ENCODE measurements around the gene HSD17B3.

HSD17B3 gene

DNA sequence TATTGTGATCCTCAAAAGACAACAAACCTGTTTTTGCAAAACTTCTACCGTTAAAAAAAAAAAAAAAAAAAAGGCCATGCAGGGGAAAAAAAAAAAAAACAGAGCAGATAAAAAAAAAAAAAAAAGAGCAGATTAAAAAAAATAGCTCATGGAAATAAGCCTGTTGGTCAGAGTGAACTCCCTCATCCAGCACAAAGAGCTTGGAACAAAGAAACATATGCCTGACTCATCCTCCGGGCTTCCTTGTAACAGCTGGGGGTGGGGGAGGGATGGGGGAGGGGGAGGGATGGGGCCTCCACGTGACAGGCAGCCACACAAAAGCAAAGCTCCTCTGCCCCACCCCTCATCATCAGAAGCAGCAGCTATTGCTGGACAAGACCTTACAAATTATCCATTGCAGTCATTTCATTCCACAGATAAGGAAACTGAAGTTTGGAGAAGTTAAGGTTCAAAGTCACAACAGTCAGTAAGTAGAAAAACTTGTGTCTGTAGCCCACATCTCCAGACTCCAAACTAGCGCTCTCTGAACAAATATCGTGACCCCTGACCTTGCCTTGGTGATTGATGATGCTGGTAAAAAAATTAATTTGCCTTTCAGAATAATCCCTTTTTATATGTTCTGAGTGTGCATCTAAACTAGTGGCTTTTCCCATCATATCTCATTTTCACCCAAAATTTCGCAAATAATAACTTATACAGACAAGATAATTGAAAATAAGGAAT, 42.6 kb upstream of the HSD17B3 start:
- H2AFZ ChIP-seq (ENCODE audit: low read depth, low read length): no peak overlapping the region
- no peak overlapping the region for H3K9ac ChIP-seq (ENCODE audit: low read length)
- no peak overlapping the region for H3K4me2 ChIP-seq (ENCODE audit: low read length)

DNA sequence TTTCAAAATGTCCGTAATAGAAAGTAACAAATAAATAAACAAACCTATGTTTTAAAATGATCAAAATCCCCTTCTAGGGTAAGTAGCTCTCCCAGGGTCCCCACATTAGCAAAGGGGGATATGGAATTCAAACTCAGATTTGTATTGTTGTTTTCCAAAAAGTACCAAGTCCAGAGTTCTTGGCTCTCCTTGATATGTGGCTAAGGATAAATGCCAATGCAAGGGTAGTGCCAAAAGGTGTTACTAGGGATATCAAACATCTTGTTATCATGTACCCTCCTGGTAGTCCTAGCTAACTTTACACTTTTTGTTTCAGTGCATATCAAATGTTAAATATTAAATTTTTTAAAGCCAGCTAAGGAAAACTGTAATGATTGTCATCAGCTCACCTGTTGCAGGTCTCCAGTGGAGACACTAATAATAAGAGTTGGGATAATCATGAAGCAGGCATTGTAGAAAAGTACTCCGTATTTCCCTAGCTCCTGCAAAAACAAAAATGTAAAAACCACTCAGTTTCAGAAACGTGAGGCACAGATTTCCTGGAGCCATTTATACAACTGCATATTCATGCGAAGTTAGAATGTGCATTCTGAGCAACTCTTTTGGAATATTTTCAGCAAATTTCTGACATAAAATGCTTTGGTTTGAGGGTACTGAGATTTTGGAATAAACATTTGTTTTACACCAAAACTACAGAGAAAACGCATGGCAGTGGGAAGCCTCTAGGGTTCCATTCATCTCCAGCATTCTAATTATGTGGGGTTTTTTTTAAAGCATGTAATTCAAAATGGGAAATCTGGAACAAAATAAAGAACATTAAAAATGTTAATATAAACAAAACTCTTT, 41.8 kb upstream of the HSD17B3 start:
- no peaks in the 10 kb centered on the region for H4K20me1 ChIP-seq (ENCODE audit: insufficient read depth, low read length)
- no peak overlapping the region for H2AFZ ChIP-seq (ENCODE audit: low read depth, low read length)
- H3K9ac ChIP-seq (ENCODE audit: low read length): no peak overlapping the region
- no peaks in the 10 kb centered on the region for H3K79me2 ChIP-seq (ENCODE audit: low read length)
- H3K4me1 ChIP-seq (ENCODE audit: low read length): no peaks in the 10 kb centered on the region
- H3K27ac ChIP-seq (ENCODE audit: low read length): no peak overlapping the region
- TF ChIP-seq, protein P1, sequence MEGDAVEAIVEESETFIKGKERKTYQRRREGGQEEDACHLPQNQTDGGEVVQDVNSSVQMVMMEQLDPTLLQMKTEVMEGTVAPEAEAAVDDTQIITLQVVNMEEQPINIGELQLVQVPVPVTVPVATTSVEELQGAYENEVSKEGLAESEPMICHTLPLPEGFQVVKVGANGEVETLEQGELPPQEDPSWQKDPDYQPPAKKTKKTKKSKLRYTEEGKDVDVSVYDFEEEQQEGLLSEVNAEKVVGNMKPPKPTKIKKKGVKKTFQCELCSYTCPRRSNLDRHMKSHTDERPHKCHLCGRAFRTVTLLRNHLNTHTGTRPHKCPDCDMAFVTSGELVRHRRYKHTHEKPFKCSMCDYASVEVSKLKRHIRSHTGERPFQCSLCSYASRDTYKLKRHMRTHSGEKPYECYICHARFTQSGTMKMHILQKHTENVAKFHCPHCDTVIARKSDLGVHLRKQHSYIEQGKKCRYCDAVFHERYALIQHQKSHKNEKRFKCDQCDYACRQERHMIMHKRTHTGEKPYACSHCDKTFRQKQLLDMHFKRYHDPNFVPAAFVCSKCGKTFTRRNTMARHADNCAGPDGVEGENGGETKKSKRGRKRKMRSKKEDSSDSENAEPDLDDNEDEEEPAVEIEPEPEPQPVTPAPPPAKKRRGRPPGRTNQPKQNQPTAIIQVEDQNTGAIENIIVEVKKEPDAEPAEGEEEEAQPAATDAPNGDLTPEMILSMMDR (IDR thresholded peaks at IDR 0.05; ENCODE audit: low read depth, low read length): no peak
- TF ChIP-seq EZH2phosphoT487 (IDR thresholded peaks at IDR 0.05; ENCODE audit: low read depth): no peak
- H3K4me3 ChIP-seq (ENCODE audit: low read length): no peak overlapping the region
- H3K9me3 ChIP-seq (ENCODE audit: insufficient read depth, low read length): no peaks in the 10 kb centered on the region
- no peaks in the 10 kb centered on the region for H3K27me3 ChIP-seq (ENCODE audit: low read depth, low read length)
- H3K36me3 ChIP-seq (replicated peaks; ENCODE audit: low read depth, low read length): no peaks in the 10 kb centered on the region
- H3K4me2 ChIP-seq (ENCODE audit: low read length): no peak overlapping the region

More for the DNA sequence above, 42.6 kb upstream of the HSD17B3 start:
- H3K27ac ChIP-seq (ENCODE audit: low read length): no peak overlapping the region
- H4K20me1 ChIP-seq (ENCODE audit: insufficient read depth, low read length): no peaks in the 10 kb centered on the region
- TF ChIP-seq, protein P1 (IDR thresholded peaks at IDR 0.05; ENCODE audit: low read depth, low read length): no peak
- TF ChIP-seq EZH2phosphoT487 (IDR thresholded peaks at IDR 0.05; ENCODE audit: low read depth): no peak
- H3K4me1 ChIP-seq (ENCODE audit: low read length): no peaks in the 10 kb centered on the region
- no peaks in the 10 kb centered on the region for H3K36me3 ChIP-seq (replicated peaks; ENCODE audit: low read depth, low read length)
- H3K9me3 ChIP-seq (ENCODE audit: insufficient read depth, low read length): no peaks in the 10 kb centered on the region
- no peak overlapping the region for H3K4me3 ChIP-seq (ENCODE audit: low read length)
- no peaks in the 10 kb centered on the region for H3K27me3 ChIP-seq (ENCODE audit: low read depth, low read length)
- no peaks in the 10 kb centered on the region for H3K79me2 ChIP-seq (ENCODE audit: low read length)

DNA sequence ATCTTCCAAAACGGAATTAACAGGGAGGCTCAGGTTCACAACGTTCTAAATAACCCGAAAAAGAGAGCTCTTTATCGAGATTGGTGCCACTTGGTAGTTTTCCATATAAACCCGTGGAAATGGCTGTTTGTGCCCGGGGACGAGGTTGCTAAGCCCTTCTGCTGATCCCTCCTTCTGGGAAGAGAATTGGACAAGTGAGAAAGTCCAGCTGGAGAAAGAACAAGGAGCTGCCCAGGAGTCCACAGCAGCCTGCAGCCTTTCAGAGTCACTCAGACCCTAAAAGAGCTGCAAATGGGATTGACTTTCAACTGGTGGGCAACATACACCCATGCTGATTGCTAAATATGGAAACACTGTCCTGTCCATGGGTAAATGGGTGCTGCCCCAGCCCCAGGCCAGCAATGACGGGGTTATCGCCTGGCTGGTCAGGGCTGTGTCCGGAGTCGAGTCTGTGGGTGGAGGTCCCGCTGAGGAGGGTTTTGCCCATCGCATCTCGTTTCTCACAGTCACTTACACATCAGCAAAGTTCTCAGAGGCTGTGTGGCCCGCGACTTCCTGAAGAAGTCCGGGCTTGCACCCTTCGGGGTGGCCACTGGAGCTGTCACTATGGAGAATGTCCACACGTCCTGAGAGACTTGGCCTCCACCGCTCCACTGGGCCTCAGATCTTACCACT, 40.7 kb upstream of the HSD17B3 start:
- H3K9ac ChIP-seq (ENCODE audit: low read length): no peak overlapping the region
- TF ChIP-seq, protein P1 (IDR thresholded peaks at IDR 0.05; ENCODE audit: low read depth, low read length): no peak
- no peak for TF ChIP-seq EZH2phosphoT487 (IDR thresholded peaks at IDR 0.05; ENCODE audit: low read depth)
- no peak overlapping the region for H2AFZ ChIP-seq (ENCODE audit: low read depth, low read length)
- H3K4me3 ChIP-seq (ENCODE audit: low read length): no peak overlapping the region
- no peaks in the 10 kb centered on the region for H3K36me3 ChIP-seq (replicated peaks; ENCODE audit: low read depth, low read length)
- no peaks in the 10 kb centered on the region for H3K9me3 ChIP-seq (ENCODE audit: insufficient read depth, low read length)
- H3K27ac ChIP-seq (ENCODE audit: low read length): no peak overlapping the region
- no peaks in the 10 kb centered on the region for H4K20me1 ChIP-seq (ENCODE audit: insufficient read depth, low read length)
- no peak overlapping the region for H3K4me2 ChIP-seq (ENCODE audit: low read length)
- H3K4me1 ChIP-seq (ENCODE audit: low read length): no peaks in the 10 kb centered on the region
- no peaks in the 10 kb centered on the region for H3K79me2 ChIP-seq (ENCODE audit: low read length)
- no peaks in the 10 kb centered on the region for H3K27me3 ChIP-seq (ENCODE audit: low read depth, low read length)

DNA sequence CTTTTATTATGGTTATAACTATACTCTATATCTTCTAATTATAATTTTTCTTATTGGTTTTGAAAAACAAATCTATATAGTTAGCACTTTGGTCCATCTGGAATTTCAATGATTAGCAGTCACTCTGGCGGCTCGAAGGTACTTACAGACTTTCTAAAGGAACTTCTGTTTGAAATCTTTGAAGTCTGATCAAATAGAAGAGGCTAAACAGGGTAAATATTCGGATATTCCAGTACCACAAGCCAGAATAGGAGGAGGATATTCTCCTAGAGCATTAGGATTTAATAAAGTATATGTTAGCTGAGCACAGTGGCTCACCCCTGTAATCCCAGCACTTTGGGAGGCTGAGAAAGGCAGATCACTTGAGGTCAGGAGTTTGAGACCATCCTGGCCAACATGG, 38.7 kb upstream of the HSD17B3 start:
- Histone ChIP-seq H3K4me3 (ENCODE audit: low read length) (no peak overlapping the region), H3K79me2 (ENCODE audit: low read length) (no peaks in the 10 kb centered on the region), H3K9me3 (ENCODE audit: insufficient read depth, low read length) (no peaks in the 10 kb centered on the region), H3K4me1 (ENCODE audit: low read length) (no peaks in the 10 kb centered on the region), H3K4me2 (ENCODE audit: low read length) (no peak overlapping the region), H3K27ac (ENCODE audit: low read length) (no peak overlapping the region), H3K9ac (ENCODE audit: low read length) (no peak overlapping the region), H3K27me3 (ENCODE audit: low read depth, low read length) (no peaks in the 10 kb centered on the region), H4K20me1 (ENCODE audit: insufficient read depth, low read length) (no peaks in the 10 kb centered on the region), H3K36me3 (replicated peaks; ENCODE audit: low read depth, low read length) (no peaks in the 10 kb centered on the region), H2AFZ (ENCODE audit: low read depth, low read length) (no peak overlapping the region)
- TF ChIP-seq EZH2phosphoT487 (IDR thresholded peaks at IDR 0.05; ENCODE audit: low read depth): no peak
- TF ChIP-seq, protein P1 (IDR thresholded peaks at IDR 0.05; ENCODE audit: low read depth, low read length): no peak

Measured in OCI-LY3 (cell line).